T-helper 2 cell treated with Interferon-gamma antibody and Interleukin-4, amounts not matched to agents 100 ng/mL and 5 ng/mL, for 36 hours (primary cell): ENCODE data around the gene GRIK4. TPM values are rescaled to one million over a fixed set of nuclear protein-coding genes. Genes with fewer than 3 reads are reported as not detected.

Experiments used
- intact Hi-C: fragments of 100-400 bp; cut with micrococcal nuclease; formaldehyde crosslinking; loops from one replicate; pipeline ENCODE4 v1.15.1; 2023
- total RNA-seq: library from RNA; stranded (reverse); gene quantifications from 2 replicates; pipeline ENCODE4 v1.2.3, GENCODE V29; 2022

GRIK4 gene
- total RNA-seq, 1 donor from 2014 or later, result not detected

DNA sequence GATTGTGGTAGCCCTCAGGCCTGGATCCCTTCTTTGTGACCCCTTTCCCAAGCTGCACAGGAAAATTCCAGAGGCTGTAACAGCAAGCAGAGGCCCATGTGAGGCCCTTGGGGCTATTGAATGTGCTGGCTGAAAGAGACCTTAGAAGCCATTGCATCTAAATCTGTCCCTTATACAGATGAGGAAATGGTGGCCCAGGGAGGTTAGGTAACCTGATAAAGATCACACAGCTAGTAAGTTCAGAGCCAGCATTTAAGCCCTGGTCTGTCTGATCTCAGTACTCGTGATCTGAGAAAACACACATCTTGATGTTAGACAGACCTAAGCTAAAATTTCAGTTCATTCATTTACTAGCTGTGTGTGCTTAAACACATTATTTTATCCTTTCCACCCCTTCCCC, 396.4 kb downstream of the GRIK4 start:
- intact Hi-C loops, result no loop called here

- intact Hi-C loops, result no loop called here
Observed at GRCh38 chr11:120908461-120909181, 397.1 kb downstream of the GRIK4 start.

DNA sequence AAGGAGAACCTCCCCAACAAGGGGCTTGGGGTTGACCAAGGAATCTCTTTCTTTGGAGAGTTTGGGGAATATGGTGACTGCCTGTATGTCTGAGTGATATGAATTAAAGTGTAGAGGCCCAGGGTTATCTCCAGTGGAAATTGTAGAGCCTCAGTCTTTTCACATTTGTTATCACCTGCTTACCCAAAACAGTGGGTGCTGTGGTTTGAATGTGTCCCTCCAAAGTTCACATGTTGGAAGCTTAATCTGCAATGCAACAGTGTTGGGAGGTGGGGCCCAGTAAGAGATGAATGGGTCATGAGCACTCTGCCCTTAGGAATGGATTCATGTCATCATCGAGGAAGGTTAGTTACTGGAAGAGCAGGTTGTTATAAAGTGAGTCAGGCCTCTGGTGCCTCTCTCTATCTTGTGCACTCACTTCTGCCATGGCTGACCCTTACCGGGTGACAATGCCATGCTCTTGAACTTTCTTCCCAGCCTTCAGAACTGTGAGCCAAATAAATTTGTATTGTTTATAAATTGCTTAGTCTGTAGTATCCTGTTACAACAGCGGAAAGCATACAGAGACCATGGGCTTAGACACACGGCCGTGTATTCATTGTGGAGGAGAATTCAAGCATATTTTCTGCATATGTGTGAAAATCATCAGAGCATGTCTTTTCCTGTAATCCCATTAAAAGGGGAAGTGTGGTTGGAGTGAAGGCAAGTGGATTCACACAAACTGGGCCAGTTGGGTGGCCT, 398.3 kb downstream of the GRIK4 start:
- intact Hi-C loops, result no loop called here

DNA sequence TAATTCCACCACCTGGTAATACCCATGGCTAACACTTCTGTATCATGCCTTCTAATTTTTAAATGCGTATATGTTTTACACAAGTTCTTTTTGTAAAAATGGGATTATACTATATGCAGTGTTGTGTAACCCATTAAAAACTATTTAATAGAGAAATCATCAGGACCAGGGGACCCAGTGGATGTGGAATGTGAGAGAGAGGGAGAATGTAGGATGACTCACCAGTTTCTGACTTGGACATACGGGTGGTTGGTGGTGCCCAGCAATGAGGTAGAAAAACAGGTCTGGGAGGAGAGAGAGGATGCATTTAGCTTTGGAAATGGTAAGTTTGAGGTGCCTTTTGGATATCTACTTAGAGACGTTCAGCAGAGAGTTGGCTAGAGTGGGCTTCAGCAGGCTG, 400.4 kb downstream of the GRIK4 start:
- intact Hi-C loops, result no loop called here

GRCh38 chr11:120912504-120912903, 401.0 kb downstream of the GRIK4 start:
- intact Hi-C loops, result no loop called here

DNA sequence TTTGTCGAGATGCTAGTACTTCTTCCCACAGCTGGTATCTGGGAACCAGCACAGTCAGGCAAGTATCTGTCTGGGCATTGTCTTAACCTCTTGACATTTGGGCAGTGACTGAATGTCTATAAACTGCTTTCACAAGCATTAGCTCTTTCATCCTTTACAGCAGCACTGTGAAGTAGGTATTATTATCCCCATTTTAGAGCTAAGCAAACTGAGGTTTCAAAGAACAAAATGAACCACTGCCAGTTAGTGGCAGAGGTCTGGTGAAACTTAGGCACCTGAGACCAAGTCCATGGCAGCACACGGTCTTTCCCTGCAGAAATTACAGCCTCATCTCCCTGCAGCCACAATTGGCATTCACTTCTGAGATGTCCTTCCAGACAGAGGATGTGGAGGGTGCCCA, 401.4 kb downstream of the GRIK4 start:
- intact Hi-C loops, result no loop called here

DNA sequence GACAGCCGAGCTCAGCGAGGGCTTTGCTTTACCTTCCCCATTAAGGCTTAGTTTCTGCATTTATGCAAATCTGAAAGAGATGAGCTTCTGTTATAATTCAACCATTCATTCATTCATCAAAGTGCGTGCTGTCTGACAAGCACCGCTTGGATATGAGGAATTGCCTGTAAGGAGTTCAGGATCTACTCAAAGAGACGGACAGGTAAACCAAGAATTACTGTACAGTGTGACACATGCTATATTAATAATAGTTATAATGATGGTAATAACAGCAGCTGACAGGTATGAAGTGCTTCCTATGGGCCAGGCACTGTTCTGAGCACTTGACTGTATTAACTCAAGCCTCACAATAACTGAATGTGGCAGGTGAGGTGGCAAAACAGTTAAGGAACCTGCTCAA, 402.5 kb downstream of the GRIK4 start:
- intact Hi-C loops, result no loop called here

DNA sequence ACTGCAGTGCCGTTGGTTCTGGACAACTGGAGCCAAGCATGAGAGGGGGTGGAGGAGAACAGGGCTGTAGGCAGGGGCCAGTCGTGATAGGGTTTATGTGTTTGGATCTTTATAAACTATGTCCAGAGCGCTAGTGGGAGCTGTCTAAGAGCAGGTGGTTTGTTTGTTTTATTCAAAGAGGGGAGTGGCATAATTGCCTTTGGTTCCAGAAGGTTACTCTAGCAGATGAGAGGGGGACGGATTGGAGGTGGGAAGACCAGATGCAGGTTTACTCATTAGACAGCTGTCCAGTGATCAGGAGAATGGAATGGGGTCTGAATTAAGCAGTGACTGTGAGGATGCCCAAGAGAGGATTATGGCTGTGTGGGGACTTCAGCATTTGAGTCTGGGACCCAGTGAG, 403.1 kb downstream of the GRIK4 start:
- intact Hi-C loops, result no loop called here

DNA sequence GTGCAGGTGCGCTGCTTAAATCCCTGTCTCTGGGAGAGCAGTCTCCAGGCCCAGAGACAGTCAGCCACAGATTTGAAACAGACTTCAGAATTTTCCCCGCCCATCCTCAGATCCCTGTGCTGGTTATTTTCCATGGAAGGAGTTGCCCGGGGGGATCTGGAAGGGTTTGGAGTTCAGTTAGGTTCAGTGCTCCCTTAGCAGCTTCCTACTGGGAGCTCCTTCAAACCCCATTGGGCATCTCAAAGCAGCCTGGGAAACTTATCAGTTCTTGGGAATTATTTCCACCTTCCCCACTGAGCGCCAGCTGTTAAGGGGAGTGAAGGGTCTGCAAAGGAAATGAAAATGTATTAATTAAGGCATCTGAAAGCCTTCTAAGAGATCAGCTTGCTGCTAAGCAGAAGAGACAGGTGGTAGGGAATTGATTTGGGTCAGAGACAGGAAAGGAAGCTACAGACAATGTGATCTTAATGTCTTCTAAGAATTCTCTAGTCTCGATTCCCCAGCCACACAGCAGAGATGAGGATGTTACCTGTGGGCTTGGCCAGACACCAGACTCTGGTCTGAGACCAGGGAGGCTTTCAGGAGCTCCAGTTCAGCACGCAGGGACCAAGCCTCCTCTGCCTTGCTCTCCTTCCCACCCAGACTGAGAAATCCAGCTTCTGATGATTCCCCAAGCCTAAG, 406.2 kb downstream of the GRIK4 start:
- intact Hi-C loops, result no loop called here

GRCh38 chr11:120918257-120918656, 406.7 kb downstream of the GRIK4 start:
- intact Hi-C loops, result no loop called here

- intact Hi-C loops, result no loop called here
Observed at GRCh38 chr11:120919045-120919444, 407.5 kb downstream of the GRIK4 start.

- intact Hi-C loops, result no loop called here
Observed at GRCh38 chr11:120919566-120919965, 408.0 kb downstream of the GRIK4 start.

DNA sequence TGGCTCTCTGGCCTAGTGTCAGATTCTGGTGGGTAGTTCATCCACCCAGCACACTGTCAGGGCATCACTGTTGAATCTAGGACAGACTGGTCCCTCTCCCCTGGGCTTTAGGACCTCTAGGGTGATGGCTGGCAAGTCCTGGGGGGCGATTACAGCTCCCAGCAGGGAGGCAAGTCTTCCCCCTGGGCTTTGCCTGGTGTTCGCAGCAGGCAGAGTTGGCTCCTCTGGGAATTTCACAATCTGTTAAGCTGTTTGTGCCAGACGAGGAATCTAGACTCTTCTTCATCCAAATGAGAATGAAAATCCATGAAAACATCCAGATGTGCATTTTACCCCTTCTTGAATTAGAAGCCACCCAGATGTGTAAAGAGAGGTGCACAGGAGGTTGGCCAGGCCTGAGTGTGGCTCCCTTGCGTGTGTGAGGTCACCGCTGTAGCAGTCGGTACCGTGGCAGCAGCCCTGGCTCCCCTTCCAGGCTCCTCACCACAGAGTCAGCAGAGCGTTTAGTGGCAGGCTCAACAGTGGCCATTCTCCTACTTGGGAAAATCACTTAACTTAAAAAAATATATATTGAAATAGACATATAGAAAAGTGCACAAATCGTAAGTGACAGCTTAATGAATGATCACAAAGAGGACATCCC, 412.4 kb downstream of the GRIK4 start:
- intact Hi-C loops, result no loop called here

- intact Hi-C loops, result loop anchor here (5.0 kb wide), 1 partner anchor 266 kb away; no protein-coding TSS in a partner anchor
Observed at GRCh38 chr11:120925944-120926343, 414.4 kb downstream of the GRIK4 start.

DNA sequence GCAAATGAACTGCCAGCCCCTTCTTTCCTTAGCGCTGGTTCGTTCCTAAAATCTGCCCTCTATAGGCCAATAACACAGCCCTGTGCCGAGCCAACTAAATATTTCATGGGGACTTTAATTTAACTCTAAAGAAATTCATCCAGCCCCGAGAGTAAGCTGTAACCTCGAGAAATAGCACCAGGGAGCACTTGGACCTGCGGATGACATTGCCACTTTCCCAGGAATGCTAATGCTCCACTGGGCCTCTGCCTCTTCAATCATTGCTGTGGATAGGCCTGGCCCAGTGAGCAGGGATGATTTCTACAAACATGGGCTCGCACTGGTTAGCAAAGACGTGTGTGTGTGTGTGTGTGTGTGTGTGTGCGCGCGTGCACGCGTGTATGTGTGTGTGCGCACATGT, 417.1 kb downstream of the GRIK4 start:
- intact Hi-C loops, result loop anchor here (5.0 kb wide), 1 partner anchor 264 kb away; no protein-coding TSS in a partner anchor

GRCh38 chr11:120929090-120929489, 417.5 kb downstream of the GRIK4 start:
- intact Hi-C loops, result loop anchor here (5.0 kb wide), 1 partner anchor 263 kb away; no protein-coding TSS in a partner anchor

GRCh38 chr11:120929664-120930154, 418.2 kb downstream of the GRIK4 start:
- intact Hi-C loops, result loop anchor here (5.0 kb wide), 1 partner anchor 263 kb away; no protein-coding TSS in a partner anchor

GRCh38 chr11:120931057-120931779, 419.7 kb downstream of the GRIK4 start:
- intact Hi-C loops, result no loop called here

DNA sequence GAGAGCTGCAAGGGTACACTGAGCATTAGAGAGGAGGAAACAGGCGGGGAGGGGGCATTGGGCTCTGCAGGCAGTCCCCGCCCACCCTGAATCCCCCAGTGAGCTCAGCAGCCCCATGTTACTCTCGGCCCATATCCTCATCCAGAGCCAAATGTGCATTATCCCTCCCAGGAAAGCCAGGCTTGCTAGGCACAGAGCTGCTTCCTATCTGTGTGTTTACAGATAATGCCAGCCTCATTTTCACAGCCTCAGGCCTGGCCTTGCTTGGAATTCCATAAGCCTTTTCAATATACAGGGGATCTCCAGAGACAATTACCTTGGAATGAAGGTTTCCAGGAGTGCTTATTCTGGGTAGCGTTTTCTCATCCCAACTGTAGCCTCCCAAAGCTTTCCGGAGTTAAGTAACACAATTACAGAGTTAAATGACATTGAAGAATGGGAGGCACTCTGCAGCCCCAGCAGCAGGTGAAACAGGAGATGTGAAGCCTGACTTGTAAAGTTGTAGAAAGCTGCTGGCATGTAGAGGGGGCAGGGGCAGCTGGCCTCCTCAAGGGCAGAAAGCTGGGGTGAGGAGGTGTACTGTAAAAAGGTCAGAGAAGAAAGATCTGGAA, 420.9 kb downstream of the GRIK4 start:
- intact Hi-C loops, result no loop called here

DNA sequence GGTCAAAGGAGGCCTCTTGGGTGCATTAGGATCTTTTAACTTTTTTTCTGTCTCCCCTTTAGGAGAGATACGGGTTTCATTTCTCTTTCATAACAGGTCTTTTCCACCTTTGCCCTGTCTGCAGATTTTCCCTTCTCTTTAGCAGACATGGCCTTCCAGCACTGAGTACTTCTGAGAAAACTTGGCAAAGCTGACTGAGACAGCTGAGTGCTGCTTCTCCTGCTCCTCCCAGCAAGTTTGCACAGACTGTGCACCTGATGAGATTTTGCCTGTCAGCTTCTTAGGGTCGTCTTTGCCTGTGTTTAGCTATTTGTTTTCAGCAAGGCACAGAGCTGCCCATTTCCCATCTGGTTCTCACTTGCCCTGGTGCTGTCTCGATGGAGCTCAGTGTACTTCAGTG, 424.8 kb downstream of the GRIK4 start:
- intact Hi-C loops, result no loop called here
